NB4 (cell line): ENCODE data around the gene ZNF142.

ENCODE experiments used
- CTCF ChIP-seq: IDR thresholded peaks from one replicate; pipeline ENCODE4 v1.5.1; 2012; ENCODE audit warnings: low read depth, low read length
- MYC ChIP-seq: IDR thresholded peaks from 2 replicates; pipeline ENCODE4 v1.6.1; 2011; ENCODE audit warnings: low read depth, low read length

DNA sequence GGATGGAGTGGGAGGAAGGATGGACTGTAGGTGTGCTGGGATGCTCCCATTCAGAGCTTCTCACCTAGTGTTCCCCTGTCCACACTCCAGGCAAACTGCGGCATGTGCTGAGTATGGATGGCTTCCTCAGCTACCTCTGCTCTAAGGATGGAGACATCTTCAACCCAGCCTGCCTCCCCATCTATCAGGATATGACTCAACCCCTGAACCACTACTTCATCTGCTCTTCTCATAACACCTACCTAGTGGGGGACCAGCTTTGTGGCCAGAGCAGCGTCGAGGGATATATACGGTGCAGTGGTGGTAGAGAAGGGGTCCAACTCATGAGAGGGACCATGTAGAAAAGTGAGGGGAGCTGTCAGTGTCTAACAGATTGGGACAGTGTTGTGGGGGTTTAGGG lies 31.5 kb downstream of the ZNF142 start:
- TF ChIP-seq CTCF (no peak), MYC (no peak)
